Measurements from ENCODE around the gene SNX9. TPM values are rescaled to one million over a fixed set of nuclear protein-coding genes. Genes with fewer than 3 reads are reported as not detected.

SNX9 gene
- total and polyA plus RNA-seq, 10 of the 15 experiments (the other 5 are each of a cell fraction or from before 2014, with no cell fraction given) = 0.03 to 2.0 (median 0.37) TPM

- no peak for TF ChIP-seq CUX1 (IDR thresholded peaks at IDR 0.05; ENCODE audit: insufficient replicate concordance, low read depth, low read length)
- no peak for TF ChIP-seq ZNF687 (IDR thresholded peaks at IDR 0.05)
- TF ChIP-seq ZNF217 (IDR thresholded peaks at IDR 0.05) = no peak
- TF ChIP-seq NKRF (conservative IDR thresholded peaks at IDR 0.05) = no peak
Observed at GRCh38 chr6:157779705-157780604, 43.1 kb upstream of the SNX9 start (continued).
